GM10248 (cell line): Measurements from ENCODE around the gene STK25.

ENCODE experiments used
- CTCF ChIA-PET: fragments of 300-600 bp; sonication (Branson Sonifier 250); formaldehyde crosslinking; extraction: SDS; loops from one replicate; lab custom pipeline; 2021; ENCODE audit warnings: antibody characterized with exemption; lab: Yijun Ruan, JAX
- POLR2A ChIA-PET: fragments of 350-650 bp; sonication (Branson Sonifier 250); formaldehyde crosslinking; extraction: SDS; loops from one replicate; lab custom pipeline; 2020; ENCODE audit warnings: antibody characterized with exemption; lab: Yijun Ruan, JAX
- DNase-seq: peaks from one replicate; pipeline ENCODE4 v3.0.0; 2012; ENCODE audit errors: extremely low spot score
- CTCF ChIP-seq: IDR thresholded peaks from 2 replicates; pipeline ENCODE4 v1.5.1; 2012; ENCODE audit warnings: mild to moderate bottlenecking, low read depth; ENCODE audit errors: extremely low read depth, missing control alignments, control extremely low read depth

The STK25 gene

GRCh38 chr2:241540771-241541561, 32.6 kb upstream of the STK25 start:
- peak; percentile 73 for DNase-seq

DNA sequence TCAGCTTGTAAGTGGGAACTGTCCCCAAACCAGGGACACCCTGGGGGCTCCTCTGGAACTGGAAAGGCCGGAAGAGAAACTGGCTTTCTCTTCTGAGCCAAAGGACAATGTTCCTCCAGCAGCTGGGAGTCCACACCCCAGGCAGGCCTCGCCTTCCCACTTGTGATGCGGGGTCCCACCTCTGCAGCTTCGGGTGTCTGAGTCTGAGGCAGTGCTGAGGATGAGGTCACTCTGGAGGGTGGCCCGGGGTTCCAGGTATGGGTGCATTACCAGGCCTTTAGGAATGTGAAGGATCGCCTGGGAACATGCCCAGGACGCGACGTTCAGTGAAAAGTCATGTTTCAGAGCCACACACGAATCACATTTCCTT, 32.0 kb upstream of the STK25 start:
- no peak for TF ChIP-seq CTCF
- ChIA-PET CTCF (interaction anchor here (0.9 kb wide), 1 partner anchor 16 kb away, joined by 3 read pairs; no protein-coding TSS in a partner anchor), POLR2A (no interaction called here)
- peak; percentile 21 for DNase-seq

More at GRCh38 chr2:241540771-241541561, 32.6 kb upstream of the STK25 start:
- TF ChIP-seq CTCF: no peak
- ChIA-PET POLR2A (no interaction called here), CTCF (no interaction called here)

- POLR2A ChIA-PET: no interaction called here
- no peak for TF ChIP-seq CTCF
Observed at GRCh38 chr2:241539616-241540374, 31.4 kb upstream of the STK25 start.

DNA sequence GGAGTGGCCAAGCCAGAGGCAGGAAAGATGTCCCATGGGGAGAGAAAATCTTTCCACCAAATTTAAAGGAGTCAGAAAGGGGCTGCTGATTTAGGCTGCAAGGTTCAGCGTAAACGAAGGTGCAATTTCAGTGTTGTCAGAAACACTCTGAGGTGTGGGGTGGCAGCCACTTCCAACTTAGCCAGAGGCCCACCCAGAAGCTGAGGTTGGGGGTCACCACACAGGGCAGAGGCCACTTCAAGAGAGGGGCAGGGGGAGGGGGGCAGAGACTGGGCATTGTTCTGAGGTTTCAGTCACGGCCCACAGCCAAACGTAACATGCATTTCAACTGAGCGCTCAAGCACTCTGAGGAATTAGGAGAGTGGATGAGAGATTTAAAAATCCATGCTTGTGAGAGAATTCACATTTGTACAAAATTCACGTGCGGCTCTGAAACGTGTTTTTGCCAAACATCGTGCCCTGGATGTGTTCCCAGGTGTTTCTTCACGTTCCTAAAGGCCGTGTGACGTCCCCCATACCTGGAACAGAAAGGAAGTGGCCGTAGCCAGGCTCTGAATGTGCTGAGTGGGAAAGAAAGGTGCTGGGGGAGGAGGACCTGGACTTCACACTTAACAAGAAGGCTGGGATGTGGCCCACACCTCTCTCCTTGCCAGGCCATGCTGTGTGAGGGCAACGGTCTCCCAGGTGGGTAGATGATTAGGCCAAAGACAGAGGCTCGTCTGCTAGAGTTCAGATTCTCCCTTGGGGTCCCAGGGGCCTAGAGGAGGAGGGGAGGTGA, 30.6 kb upstream of the STK25 start:
- TF ChIP-seq CTCF: no peak
- POLR2A ChIA-PET: no interaction called here

More at GRCh38 chr2:241539616-241540374, 31.4 kb upstream of the STK25 start:
- peak; percentile 18 for DNase-seq
- CTCF ChIA-PET: interaction anchor here (0.9 kb wide), 1 partner anchor 15 kb away, joined by 3 read pairs; no protein-coding TSS in a partner anchor

GRCh38 chr2:241535871-241536655, 27.7 kb upstream of the STK25 start:
- ChIA-PET CTCF (interaction anchor here (1.2 kb wide), 1 partner anchor 15 kb away, joined by 5 read pairs; no protein-coding TSS in a partner anchor), POLR2A (no interaction called here)
- DNase-seq: no peak
- no peak for TF ChIP-seq CTCF

More for the DNA sequence above, 30.6 kb upstream of the STK25 start:
- DNase-seq: no peak
- CTCF ChIA-PET: no interaction called here
